22Rv1 (cell line): Measurements from ENCODE around the gene PDCD11.

Source experiments
- H3K27ac ChIP-seq: fragments of 450-650 bp; 2 replicates; pipeline ENCODE4 v1.5.1; 2017
- CTCF ChIP-seq: fragments of 450-650 bp; IDR thresholded peaks from 2 replicates; pipeline ENCODE4 v1.5.1; 2017; ENCODE audit warnings: mild to moderate bottlenecking
- ZFX ChIP-seq: fragments of 450-650 bp; IDR thresholded peaks from 2 replicates; pipeline ENCODE4 v1.6.1; 2017; ENCODE audit warnings: antibody characterized with exemption, borderline replicate concordance

The PDCD11 gene

GRCh38 chr10:103451091-103451813, 54.8 kb downstream of the PDCD11 start:
- TF ChIP-seq ZFX: no peak
- TF ChIP-seq CTCF: no peak
- H3K27ac ChIP-seq: peak overlapping the region; percentile 91

GRCh38 chr10:103451831-103452505, 55.5 kb downstream of the PDCD11 start, which contains the start of gene CALHM2:
Gene CALHM2, minus strand, starts transcription at chr10:103452370. Its CDS starts 2,429 bp downstream, at chr10:103449941.
- H3K27ac ChIP-seq: peak within 1 kb of the TSS; percentile 91
- TF ChIP-seq ZFX (no peak), CTCF (no peak)

- H3K27ac ChIP-seq: peak overlapping the region; percentile 91
- TF ChIP-seq CTCF (no peak), ZFX (no peak)
Observed at GRCh38 chr10:103452506-103453230, 56.2 kb downstream of the PDCD11 start.

GRCh38 chr10:103454026-103454425, 57.6 kb downstream of the PDCD11 start:
- H3K27ac ChIP-seq: no peak overlapping the region
- TF ChIP-seq ZFX: no peak
- no peak for TF ChIP-seq CTCF

- TF ChIP-seq ZFX: no peak
- no peak for TF ChIP-seq CTCF
- no peak overlapping the region for H3K27ac ChIP-seq
Observed at GRCh38 chr10:103455235-103455634, 58.8 kb downstream of the PDCD11 start.

GRCh38 chr10:103456074-103456660, 59.7 kb downstream of the PDCD11 start:
- no peak for TF ChIP-seq CTCF
- TF ChIP-seq ZFX: no peak
- H3K27ac ChIP-seq: no peak overlapping the region
